Measurements from ENCODE around the gene LRRC8C.

Gene LRRC8C

DNA sequence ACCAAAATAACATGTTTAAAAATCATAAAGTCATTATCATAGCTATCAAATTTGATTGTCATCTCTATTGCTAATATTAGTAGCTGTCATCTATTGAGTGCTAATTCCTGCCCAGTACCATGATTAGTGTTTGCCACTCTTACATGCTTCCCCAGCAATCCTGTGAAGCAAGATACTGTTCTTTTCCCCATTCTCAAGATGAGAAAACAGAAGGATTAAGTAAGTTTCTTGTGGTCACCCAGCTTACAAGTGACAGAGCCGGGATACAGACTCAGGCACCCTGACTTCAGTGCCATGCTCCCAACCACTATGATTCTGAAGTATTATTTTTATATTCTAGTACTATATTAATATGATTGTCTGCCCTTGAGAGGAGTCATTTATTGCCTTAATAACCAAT, 36.5 kb downstream of the LRRC8C start:
- TF ChIP-seq, protein P1, sequence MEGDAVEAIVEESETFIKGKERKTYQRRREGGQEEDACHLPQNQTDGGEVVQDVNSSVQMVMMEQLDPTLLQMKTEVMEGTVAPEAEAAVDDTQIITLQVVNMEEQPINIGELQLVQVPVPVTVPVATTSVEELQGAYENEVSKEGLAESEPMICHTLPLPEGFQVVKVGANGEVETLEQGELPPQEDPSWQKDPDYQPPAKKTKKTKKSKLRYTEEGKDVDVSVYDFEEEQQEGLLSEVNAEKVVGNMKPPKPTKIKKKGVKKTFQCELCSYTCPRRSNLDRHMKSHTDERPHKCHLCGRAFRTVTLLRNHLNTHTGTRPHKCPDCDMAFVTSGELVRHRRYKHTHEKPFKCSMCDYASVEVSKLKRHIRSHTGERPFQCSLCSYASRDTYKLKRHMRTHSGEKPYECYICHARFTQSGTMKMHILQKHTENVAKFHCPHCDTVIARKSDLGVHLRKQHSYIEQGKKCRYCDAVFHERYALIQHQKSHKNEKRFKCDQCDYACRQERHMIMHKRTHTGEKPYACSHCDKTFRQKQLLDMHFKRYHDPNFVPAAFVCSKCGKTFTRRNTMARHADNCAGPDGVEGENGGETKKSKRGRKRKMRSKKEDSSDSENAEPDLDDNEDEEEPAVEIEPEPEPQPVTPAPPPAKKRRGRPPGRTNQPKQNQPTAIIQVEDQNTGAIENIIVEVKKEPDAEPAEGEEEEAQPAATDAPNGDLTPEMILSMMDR (conservative IDR thresholded peaks at IDR 0.05) = no peak
- H3K27ac ChIP-seq = no peak overlapping the region

- TF ChIP-seq, protein P1 (conservative IDR thresholded peaks at IDR 0.05) = no peak
- H3K27ac ChIP-seq = no peak overlapping the region
These were observed 37.2 kb downstream of the LRRC8C start for GRCh38 chr1:89670163-89670562.

DNA sequence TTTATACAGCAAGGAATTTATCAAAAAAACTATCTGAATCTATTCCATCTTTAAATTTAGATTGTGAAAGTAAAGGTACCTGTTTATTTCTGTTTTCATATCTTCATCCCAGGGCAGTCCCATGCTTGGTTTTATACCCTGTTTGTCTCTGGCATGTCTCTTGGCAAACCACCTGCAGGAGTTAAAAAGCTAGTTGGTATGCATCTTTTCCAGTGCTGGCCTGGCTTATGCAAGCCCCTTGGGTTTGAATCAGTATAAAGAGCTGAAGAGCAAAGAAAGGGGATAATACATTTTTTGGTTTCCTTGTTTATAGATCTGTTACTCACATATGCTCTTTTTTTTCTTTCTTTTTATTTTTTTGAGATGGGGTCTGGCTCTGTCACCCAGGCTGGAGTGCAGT, 37.8 kb downstream of the LRRC8C start:
- TF ChIP-seq, protein P1 (conservative IDR thresholded peaks at IDR 0.05) = no peak
- H3K27ac ChIP-seq = no peak overlapping the region

DNA sequence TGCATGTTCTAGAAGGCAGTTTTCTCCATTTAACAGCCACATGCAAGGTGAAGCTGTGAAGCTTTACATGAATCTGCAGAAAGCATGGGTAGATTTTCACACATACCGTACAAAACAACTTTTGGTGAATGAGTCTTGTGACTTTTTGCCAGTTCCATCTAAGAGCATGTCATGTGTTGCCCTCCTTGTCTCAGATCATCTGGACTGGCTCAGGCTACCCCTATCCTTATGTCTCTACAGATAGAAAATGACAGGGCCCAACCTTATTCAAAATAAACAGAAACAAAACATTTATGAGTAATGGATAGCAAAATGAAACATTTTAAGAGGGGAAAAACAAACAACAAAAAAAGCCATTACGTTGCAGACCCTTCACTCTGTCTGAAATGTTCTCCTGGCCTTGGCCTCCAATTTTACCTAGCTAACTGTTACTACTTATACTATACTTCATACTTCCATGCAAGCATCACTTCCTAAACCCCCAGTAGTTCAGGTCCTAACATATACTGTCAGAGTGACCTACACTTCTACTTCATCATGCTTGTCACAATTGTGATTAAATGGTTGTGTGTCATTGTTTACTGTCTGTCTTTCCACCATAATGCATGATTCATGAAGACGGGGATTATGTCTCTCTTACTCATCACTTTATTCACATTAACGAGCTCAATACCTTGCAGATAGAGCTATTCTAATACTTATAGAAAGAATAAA, 39.0 kb downstream of the LRRC8C start:
- TF ChIP-seq, protein P1 (conservative IDR thresholded peaks at IDR 0.05) = no peak
- no peak overlapping the region for H3K27ac ChIP-seq

GRCh38 chr1:89672489-89673183, 39.7 kb downstream of the LRRC8C start:
- H3K27ac ChIP-seq = no peak overlapping the region
- TF ChIP-seq, protein P1 (conservative IDR thresholded peaks at IDR 0.05) = no peak

DNA sequence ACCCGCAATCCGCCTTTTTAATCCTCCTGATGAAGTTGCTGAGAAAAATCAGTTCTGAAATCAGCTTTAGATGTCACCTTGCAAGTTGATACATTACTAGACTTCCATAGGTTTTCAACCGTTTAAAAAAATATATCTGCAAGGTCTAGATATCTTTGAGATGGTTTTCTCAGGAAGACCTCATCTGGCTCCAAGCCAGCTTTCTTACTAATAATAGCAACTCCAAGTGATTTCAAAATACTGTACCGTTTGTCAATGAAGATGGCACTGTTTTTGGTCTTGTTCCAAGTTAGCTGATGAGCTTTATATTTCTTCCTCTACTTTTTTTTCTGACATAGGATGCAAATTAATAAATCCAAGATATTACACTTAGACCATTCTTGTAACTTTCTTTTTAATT, 40.3 kb downstream of the LRRC8C start:
- H3K27ac ChIP-seq = no peak overlapping the region
- TF ChIP-seq, protein P1 (conservative IDR thresholded peaks at IDR 0.05) = no peak

DNA sequence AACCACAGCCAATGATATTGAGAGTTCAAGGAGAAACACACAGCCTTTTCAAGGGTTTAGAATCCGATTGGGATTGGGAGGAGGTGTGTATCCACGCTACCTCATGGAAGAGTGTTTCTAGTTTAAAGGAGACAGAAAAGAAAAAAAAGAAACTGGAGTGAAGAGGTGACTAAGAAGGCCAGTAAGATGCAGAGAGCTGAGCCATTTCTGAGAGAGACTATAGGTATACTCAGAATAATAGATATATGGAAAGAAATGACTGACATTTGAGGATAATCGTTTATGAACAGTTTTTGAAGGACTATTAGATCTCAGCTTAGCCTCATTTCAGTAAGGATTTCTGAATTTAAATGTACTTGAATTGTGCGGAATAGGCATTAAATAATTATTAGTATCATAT, 42.8 kb downstream of the LRRC8C start:
- TF ChIP-seq, protein P1 (conservative IDR thresholded peaks at IDR 0.05) = no peak
- no peak overlapping the region for H3K27ac ChIP-seq

Measured in VCaP (cell line).